Testis (tissue), 2 donors: ENCODE data around the gene NUDT5.

ENCODE experiments used
- CTCF ChIP-seq, 3 experiments: fragments of 450-650 bp in 2 of 3; fragments of 200-600 bp in 1 of 3; sonication (generic) in 1 of 3; IDR thresholded peaks; one replicate each; pipeline ENCODE4 v1.5.1; 2016 to 2019; ENCODE audit warnings: antibody characterized with exemption in 3 of 3, mild to moderate bottlenecking in 2 of 3, moderate library complexity in 1 of 3
- POLR2A ChIP-seq: fragments of 450-650 bp; IDR thresholded peaks from one replicate; pipeline ENCODE4 v1.6.1; 2017; ENCODE audit warnings: antibody characterized with exemption, mild to moderate bottlenecking, moderate library complexity

- no peak for TF ChIP-seq CTCF (IDR thresholded peaks at IDR 0.05)
- TF ChIP-seq POLR2A: no peak
Observed at GRCh38 chr10:12188656-12189055, 7.0 kb downstream of the NUDT5 start.
